NB4 (cell line): ENCODE data around the gene NUDT9.

Source experiments
- CTCF ChIP-seq: IDR thresholded peaks from one replicate; pipeline ENCODE4 v1.5.1; 2012; ENCODE audit warnings: low read depth, low read length
- MAX ChIP-seq: IDR thresholded peaks from 2 replicates; pipeline ENCODE4 v1.6.1; 2011; ENCODE audit warnings: low read depth, low read length
- MYC ChIP-seq: IDR thresholded peaks from 2 replicates; pipeline ENCODE4 v1.6.1; 2011; ENCODE audit warnings: low read depth, low read length
- POLR2A ChIP-seq: IDR thresholded peaks from 2 replicates; pipeline ENCODE4 v1.6.1; 2011; ENCODE audit warnings: mild to moderate bottlenecking; ENCODE audit not compliant: insufficient read length; ENCODE audit errors: extremely low read depth

GRCh38 chr4:87445964-87446363 is 23.6 kb downstream of the NUDT9 start:
- no peak for TF ChIP-seq CTCF
- no peak for TF ChIP-seq MYC
- no peak for TF ChIP-seq POLR2A
- no peak for TF ChIP-seq MAX
